GM12801 (cell line): Measurements from ENCODE around the gene SLC29A1.

ENCODE experiments used
- CTCF ChIP-seq: IDR thresholded peaks from one replicate; pipeline ENCODE4 v1.5.1; 2011; ENCODE audit warnings: control low read depth; ENCODE audit not compliant: insufficient read length; ENCODE audit errors: extremely low read depth

Gene SLC29A1

GRCh38 chr6:44253307-44254101 lies 30.1 kb downstream of the SLC29A1 start:
- no peak for TF ChIP-seq CTCF

- TF ChIP-seq CTCF, result no peak
Observed at GRCh38 chr6:44254191-44255104, 31.1 kb downstream of the SLC29A1 start.

- TF ChIP-seq CTCF, result no peak
Observed at GRCh38 chr6:44255105-44255808, 31.9 kb downstream of the SLC29A1 start.

- TF ChIP-seq CTCF, result no peak
Observed at GRCh38 chr6:44255871-44256774, 32.7 kb downstream of the SLC29A1 start.

GRCh38 chr6:44256775-44257024 lies 33.3 kb downstream of the SLC29A1 start:
- TF ChIP-seq CTCF, result no peak

GRCh38 chr6:44257025-44257752 lies 33.8 kb downstream of the SLC29A1 start, which contains the start of gene SLC35B2:
TSS of gene SLC35B2 (minus strand) at chr6:44257528. CDS start at chr6:44257410, 118 bp downstream.
- TF ChIP-seq CTCF, result no peak
